ENCODE results near the gene PCDH15.

PCDH15 gene

DNA sequence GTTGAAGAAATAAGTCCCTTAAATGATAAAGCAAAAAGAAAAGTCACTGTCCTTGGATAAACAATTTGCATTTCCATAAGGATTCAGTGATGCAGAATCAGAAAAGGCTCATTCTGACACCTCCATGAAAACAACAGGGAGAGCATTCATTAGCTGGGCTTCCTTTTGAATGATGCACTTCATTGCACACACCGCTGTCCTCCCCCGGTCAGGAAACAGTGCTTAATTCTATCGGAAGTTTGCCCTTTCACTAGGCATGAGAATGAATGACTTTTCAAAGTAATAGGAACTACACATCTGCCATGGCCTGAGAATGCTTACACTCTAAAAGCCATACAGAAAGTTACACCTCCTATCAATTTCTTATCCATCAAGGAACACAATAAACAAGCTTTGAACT, 4.2 kb downstream of the PCDH15 start:
- Histone ChIP-seq H3K4me3 (ENCODE audit: low read length in 2 of 2) (no peak overlapping the region), H3K27ac (ENCODE audit: low read length) (no peak overlapping the region), H3K9me3 (ENCODE audit: control insufficient read depth in 2 of 2, low read length in 2 of 2) (no peaks in the 10 kb centered on the region)

DNA sequence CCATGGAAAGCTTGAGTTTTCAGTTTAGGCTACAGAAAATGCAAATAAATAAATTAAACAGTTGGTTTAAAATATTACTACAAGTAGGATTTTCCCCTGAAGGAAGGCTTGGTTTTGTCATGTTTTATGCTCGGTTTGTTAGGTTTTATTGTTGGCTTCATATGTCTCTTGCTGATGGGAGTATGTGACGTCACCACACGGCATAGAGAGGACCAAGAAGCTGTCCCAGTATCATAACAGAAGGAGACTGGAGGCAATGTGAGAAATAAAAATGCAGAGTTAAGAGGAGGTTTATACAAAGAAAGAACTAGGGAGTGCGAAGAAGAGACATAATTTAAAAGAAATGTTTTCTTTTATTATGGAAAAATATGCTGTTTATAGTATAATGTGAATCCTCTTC, 24.4 kb downstream of the PCDH15 start:
- Histone ChIP-seq H3K4me1 (ENCODE audit: control insufficient read depth, insufficient read depth, low read length) (no peaks in the 10 kb centered on the region), H3K4me3 (ENCODE audit: low read length in 2 of 2) (no peak overlapping the region), H3K9ac (ENCODE audit: low read length in 2 of 2) (no peak overlapping the region), H3K27me3 (ENCODE audit: control insufficient read depth in 1 of 2, insufficient read depth in 2 of 2, low read length in 2 of 2) (no peaks in the 10 kb centered on the region), H3K27ac (ENCODE audit: low read length) (no peak overlapping the region), H3K36me3 (ENCODE audit: control insufficient read depth in 2 of 2, insufficient read depth in 2 of 2, low read length in 2 of 2) (no peaks in the 10 kb centered on the region), H3K9me3 (ENCODE audit: control insufficient read depth in 2 of 2, low read length in 2 of 2) (no peaks in the 10 kb centered on the region)

More for the DNA sequence above, 4.2 kb downstream of the PCDH15 start:
- Histone ChIP-seq H3K27me3 (ENCODE audit: control insufficient read depth in 1 of 2, insufficient read depth in 2 of 2, low read length in 2 of 2) (no peaks in the 10 kb centered on the region), H3K9ac (ENCODE audit: low read length in 2 of 2) (no peak overlapping the region), H3K4me1 (ENCODE audit: control insufficient read depth, insufficient read depth, low read length) (peaks cover 4% of the 10 kb centered on the region), H3K36me3 (ENCODE audit: control insufficient read depth in 2 of 2, insufficient read depth in 2 of 2, low read length in 2 of 2) (no peaks in the 10 kb centered on the region)

DNA sequence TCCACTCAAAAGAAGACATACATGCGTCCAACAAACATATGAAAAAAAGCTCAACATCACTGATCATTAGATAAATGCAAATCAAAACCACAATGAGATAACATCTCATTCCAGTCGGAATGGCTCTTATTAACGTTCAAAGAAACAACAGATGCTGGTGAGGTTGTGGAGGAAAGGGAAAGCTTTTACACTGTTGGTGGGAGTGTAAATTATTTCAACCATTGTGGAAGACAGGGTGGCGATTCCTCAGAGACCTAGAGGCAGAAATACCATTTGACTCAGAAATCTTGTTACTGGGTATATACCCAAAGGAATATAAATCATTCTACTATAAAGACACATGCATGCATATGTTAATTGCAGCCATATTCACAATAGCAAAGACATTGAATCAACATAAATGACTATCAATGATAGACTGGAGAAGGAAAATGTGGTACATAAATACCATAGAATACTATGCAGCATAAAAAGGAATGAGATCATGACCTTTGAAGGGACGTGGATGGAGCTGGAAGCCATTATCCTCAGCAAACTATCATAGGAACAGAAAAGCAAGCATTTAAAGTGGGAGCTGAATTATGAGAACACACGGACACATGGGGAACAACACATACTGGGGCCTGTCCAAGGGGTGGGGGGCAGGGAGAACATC, 28.4 kb downstream of the PCDH15 start:
- no peak overlapping the region for H3K27ac ChIP-seq (ENCODE audit: low read length)

DNA sequence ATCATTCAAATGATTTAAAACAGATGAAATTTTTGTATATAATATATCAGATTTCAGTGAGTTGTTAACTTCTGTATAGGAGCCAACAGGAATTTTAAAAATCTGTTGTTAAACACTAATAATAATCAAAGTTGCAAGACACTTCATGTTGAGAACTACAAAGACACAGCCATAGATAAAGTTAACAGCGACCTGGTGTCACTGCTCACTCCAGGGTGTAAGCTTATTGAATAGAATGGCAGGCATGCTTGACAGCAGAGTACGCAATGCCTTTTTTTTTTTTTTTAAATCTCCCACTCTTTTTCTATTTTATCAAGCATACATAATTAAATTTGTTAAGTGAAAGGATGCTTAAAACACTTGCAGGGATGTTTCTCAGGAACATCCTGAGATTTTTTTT, 32.0 kb downstream of the PCDH15 start:
- Histone ChIP-seq H3K4me3 (ENCODE audit: low read length in 2 of 2) (no peak overlapping the region), H3K9me3 (ENCODE audit: control insufficient read depth in 2 of 2, low read length in 2 of 2) (no peaks in the 10 kb centered on the region), H3K36me3 (ENCODE audit: control insufficient read depth in 2 of 2, insufficient read depth in 2 of 2, low read length in 2 of 2) (no peaks in the 10 kb centered on the region), H3K9ac (ENCODE audit: low read length in 2 of 2) (no peak overlapping the region), H3K27me3 (ENCODE audit: control insufficient read depth in 1 of 2, insufficient read depth in 2 of 2, low read length in 2 of 2) (no peaks in the 10 kb centered on the region), H3K4me1 (ENCODE audit: control insufficient read depth, insufficient read depth, low read length) (no peaks in the 10 kb centered on the region), H3K27ac (ENCODE audit: low read length) (no peak overlapping the region)

More for the DNA sequence above, 28.4 kb downstream of the PCDH15 start:
- no peaks in the 10 kb centered on the region for H3K4me1 ChIP-seq (ENCODE audit: control insufficient read depth, insufficient read depth, low read length)
- H3K36me3 ChIP-seq (ENCODE audit: control insufficient read depth in 2 of 2, insufficient read depth in 2 of 2, low read length in 2 of 2), result no peaks in the 10 kb centered on the region
- H3K27me3 ChIP-seq (ENCODE audit: control insufficient read depth in 1 of 2, insufficient read depth in 2 of 2, low read length in 2 of 2), result no peaks in the 10 kb centered on the region
- H3K4me3 ChIP-seq (ENCODE audit: low read length in 2 of 2), result no peak overlapping the region
- no peak overlapping the region for H3K9ac ChIP-seq (ENCODE audit: low read length in 2 of 2)
- H3K9me3 ChIP-seq (ENCODE audit: control insufficient read depth in 2 of 2, low read length in 2 of 2), result no peaks in the 10 kb centered on the region

DNA sequence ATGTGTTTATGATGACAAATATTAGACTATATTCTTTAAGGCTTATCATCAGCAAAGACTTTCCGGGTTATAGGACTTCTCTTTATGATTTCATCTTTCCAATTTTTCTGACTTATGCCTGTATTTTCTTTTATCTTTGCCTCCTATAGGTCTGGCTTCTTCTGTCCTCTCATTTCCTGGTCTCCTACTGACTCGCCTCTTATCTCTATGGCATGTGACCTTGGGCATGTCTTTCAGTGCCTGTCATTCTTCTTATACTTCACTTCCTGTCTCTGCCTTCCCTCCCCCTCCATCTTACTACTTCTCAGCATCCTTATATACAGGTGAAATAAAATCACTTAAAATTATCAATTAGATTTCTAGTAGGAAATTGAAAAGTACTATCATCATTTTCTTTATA, 42.2 kb downstream of the PCDH15 start:
- Histone ChIP-seq H3K27me3 (ENCODE audit: control insufficient read depth in 1 of 2, insufficient read depth in 2 of 2, low read length in 2 of 2) (no peaks in the 10 kb centered on the region), H3K4me1 (ENCODE audit: control insufficient read depth, insufficient read depth, low read length) (no peaks in the 10 kb centered on the region), H3K9me3 (ENCODE audit: control insufficient read depth in 2 of 2, low read length in 2 of 2) (no peaks in the 10 kb centered on the region)

DNA sequence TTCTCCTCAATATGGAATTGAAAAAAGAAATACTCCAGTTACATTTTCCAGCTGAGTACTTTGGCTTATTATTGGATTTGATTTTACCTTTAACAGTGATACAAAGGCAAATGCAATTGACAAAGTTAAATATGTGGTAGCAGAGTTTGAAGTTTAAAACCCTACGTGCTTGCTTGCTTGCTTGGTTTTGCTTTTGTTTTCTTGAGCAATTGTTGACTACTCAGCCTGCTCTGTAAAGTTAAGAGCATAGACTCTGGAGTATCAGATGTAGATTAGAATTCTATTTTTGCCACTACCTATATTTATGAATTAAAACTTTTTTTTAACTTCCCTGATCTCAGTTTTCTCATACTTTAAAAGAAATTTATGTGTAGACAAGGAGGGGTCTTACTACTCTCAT, 51.4 kb downstream of the PCDH15 start:
- no peak overlapping the region for H3K27ac ChIP-seq (ENCODE audit: low read length)
- no peaks in the 10 kb centered on the region for H3K4me1 ChIP-seq (ENCODE audit: control insufficient read depth, insufficient read depth, low read length)
- no peaks in the 10 kb centered on the region for H3K27me3 ChIP-seq (ENCODE audit: control insufficient read depth in 1 of 2, insufficient read depth in 2 of 2, low read length in 2 of 2)
- no peak overlapping the region for H3K4me3 ChIP-seq (ENCODE audit: low read length in 2 of 2)
- H3K9me3 ChIP-seq (ENCODE audit: control insufficient read depth in 2 of 2, low read length in 2 of 2), result no peaks in the 10 kb centered on the region
- H3K9ac ChIP-seq (ENCODE audit: low read length in 2 of 2), result no peak overlapping the region
- no peaks in the 10 kb centered on the region for H3K36me3 ChIP-seq (ENCODE audit: control insufficient read depth in 2 of 2, insufficient read depth in 2 of 2, low read length in 2 of 2)

More for the DNA sequence above, 42.2 kb downstream of the PCDH15 start:
- Histone ChIP-seq H3K4me3 (ENCODE audit: low read length in 2 of 2) (no peak overlapping the region), H3K36me3 (ENCODE audit: control insufficient read depth in 2 of 2, insufficient read depth in 2 of 2, low read length in 2 of 2) (no peaks in the 10 kb centered on the region), H3K9ac (ENCODE audit: low read length in 2 of 2) (no peak overlapping the region), H3K27ac (ENCODE audit: low read length) (no peak overlapping the region)

DNA sequence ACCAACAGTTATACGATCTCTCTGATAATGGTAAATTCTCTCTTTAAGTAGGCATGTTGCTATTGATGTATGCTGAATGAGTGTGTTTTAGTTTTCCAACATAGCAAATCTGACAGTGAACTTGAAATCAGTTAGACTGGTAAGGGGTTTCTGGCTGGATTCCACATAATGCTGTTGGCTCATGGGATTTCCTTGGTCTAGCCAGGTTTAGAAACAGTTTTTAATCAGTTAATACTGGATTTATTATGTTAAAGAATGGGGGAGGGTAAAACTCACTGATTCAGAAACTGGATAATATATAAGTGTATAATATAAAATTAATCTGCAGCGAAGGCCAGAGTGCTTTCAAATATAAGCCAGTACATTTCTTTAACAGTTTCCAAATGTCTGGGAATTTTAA, 55.6 kb downstream of the PCDH15 start:
- Histone ChIP-seq H3K4me1 (ENCODE audit: control insufficient read depth, insufficient read depth, low read length) (no peaks in the 10 kb centered on the region), H3K9me3 (ENCODE audit: control insufficient read depth in 2 of 2, low read length in 2 of 2) (no peaks in the 10 kb centered on the region), H3K27me3 (ENCODE audit: control insufficient read depth in 1 of 2, insufficient read depth in 2 of 2, low read length in 2 of 2) (no peaks in the 10 kb centered on the region), H3K36me3 (ENCODE audit: control insufficient read depth in 2 of 2, insufficient read depth in 2 of 2, low read length in 2 of 2) (no peaks in the 10 kb centered on the region), H3K4me3 (ENCODE audit: low read length in 2 of 2) (no peak overlapping the region), H3K9ac (ENCODE audit: low read length in 2 of 2) (no peak overlapping the region), H3K27ac (ENCODE audit: low read length) (no peak overlapping the region)

DNA sequence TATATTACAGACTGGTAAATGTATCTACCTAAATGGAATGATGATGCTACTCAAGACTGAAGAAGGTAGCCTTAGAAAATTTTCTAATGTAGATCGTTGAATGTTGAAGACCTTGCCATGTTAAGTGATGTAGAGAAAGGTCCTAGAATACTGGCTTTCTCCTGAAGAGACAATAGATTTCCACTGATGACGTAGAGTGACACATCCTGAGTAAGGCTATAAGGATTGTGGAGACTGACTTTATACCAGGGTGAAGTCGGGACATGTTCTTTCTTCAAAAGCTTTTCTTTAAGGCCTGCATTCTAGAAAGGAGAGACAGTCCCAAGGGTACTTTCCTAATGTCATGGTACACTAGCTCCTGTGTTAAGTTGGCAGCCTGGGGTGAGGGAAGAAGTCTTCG, 58.6 kb downstream of the PCDH15 start:
- H3K27ac ChIP-seq (ENCODE audit: low read length), result no peak overlapping the region
- no peaks in the 10 kb centered on the region for H3K27me3 ChIP-seq (ENCODE audit: control insufficient read depth in 1 of 2, insufficient read depth in 2 of 2, low read length in 2 of 2)
- H3K4me1 ChIP-seq (ENCODE audit: control insufficient read depth, insufficient read depth, low read length), result no peaks in the 10 kb centered on the region
- no peaks in the 10 kb centered on the region for H3K36me3 ChIP-seq (ENCODE audit: control insufficient read depth in 2 of 2, insufficient read depth in 2 of 2, low read length in 2 of 2)
- H3K4me3 ChIP-seq (ENCODE audit: low read length in 2 of 2), result no peak overlapping the region
- H3K9me3 ChIP-seq (ENCODE audit: control insufficient read depth in 2 of 2, low read length in 2 of 2), result no peaks in the 10 kb centered on the region
- H3K9ac ChIP-seq (ENCODE audit: low read length in 2 of 2), result no peak overlapping the region

DNA sequence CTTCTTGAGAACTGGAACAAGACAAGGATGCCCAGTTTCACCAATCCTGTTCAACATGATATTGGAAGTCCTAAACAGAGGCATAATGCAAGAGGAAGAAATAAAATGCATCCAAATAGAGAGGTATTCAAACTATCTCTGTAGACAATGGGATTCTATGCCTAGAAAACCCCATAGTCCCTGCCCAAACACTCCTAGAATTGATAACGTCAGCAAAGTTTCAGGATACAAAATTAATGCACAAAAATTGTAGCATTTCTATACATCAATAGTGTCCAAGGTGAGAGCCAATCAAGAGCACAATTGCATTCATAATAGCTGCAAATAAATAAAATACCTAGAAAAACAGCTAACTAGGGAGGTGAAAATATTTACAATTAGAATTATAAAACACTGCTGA, 72.5 kb downstream of the PCDH15 start:
- H3K27me3 ChIP-seq (ENCODE audit: control insufficient read depth in 1 of 2, insufficient read depth in 2 of 2, low read length in 2 of 2), result no peaks in the 10 kb centered on the region
- H3K9ac ChIP-seq (ENCODE audit: low read length in 2 of 2), result no peak overlapping the region
- H3K27ac ChIP-seq (ENCODE audit: low read length), result no peak overlapping the region
- H3K4me1 ChIP-seq (ENCODE audit: control insufficient read depth, insufficient read depth, low read length), result no peaks in the 10 kb centered on the region
- H3K4me3 ChIP-seq (ENCODE audit: low read length in 2 of 2), result no peak overlapping the region
- H3K9me3 ChIP-seq (ENCODE audit: control insufficient read depth in 2 of 2, low read length in 2 of 2), result no peaks in the 10 kb centered on the region
- H3K36me3 ChIP-seq (ENCODE audit: control insufficient read depth in 2 of 2, insufficient read depth in 2 of 2, low read length in 2 of 2), result no peaks in the 10 kb centered on the region

DNA sequence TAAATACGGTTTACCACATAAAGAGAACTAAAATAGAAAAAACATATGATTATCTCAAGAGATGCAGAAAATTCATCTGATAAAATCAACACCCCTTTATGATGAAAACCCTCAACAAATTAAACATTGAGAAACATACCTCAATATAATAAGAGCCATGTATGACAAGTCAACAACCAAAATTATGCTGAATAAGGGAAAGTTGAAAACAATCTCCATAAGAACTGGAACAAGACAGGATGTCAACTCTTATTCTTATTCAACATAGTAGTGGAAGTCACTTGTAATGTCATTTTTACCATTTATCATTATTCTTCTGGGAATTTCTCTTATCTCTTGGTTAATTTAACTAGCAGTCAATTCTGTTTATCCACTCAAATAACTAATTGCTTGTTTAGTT, 79.0 kb downstream of the PCDH15 start:
- H3K27me3 ChIP-seq (ENCODE audit: control insufficient read depth in 1 of 2, insufficient read depth in 2 of 2, low read length in 2 of 2), result no peaks in the 10 kb centered on the region
- no peak overlapping the region for H3K27ac ChIP-seq (ENCODE audit: low read length)
- H3K9ac ChIP-seq (ENCODE audit: low read length in 2 of 2), result no peak overlapping the region
- no peaks in the 10 kb centered on the region for H3K36me3 ChIP-seq (ENCODE audit: control insufficient read depth in 2 of 2, insufficient read depth in 2 of 2, low read length in 2 of 2)
- no peaks in the 10 kb centered on the region for H3K4me1 ChIP-seq (ENCODE audit: control insufficient read depth, insufficient read depth, low read length)
- H3K4me3 ChIP-seq (ENCODE audit: low read length in 2 of 2), result no peak overlapping the region
- H3K9me3 ChIP-seq (ENCODE audit: control insufficient read depth in 2 of 2, low read length in 2 of 2), result no peaks in the 10 kb centered on the region

DNA sequence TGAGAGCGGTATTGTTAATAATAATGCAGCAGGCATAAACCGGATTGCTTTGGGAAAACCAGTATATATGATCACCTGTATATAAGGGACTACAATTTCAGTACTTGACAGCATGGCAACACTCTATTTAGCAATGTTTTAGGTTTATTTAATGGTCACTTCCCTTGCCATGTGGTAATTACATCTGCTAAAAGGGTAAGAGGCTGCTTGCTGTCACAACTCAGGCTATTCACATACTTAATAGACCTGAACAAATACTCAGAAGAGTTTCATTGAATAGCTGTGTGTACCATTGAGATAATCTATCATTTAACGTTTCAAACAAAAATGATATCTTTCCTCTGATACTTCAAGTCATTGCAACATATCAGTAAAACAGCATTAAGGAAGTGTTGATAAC, 90.1 kb downstream of the PCDH15 start:
- no peak overlapping the region for H3K4me3 ChIP-seq (ENCODE audit: low read length in 2 of 2)

More for the DNA sequence above, 90.1 kb downstream of the PCDH15 start:
- Histone ChIP-seq H3K9ac (ENCODE audit: low read length in 2 of 2) (no peak overlapping the region), H3K36me3 (ENCODE audit: control insufficient read depth in 2 of 2, insufficient read depth in 2 of 2, low read length in 2 of 2) (no peaks in the 10 kb centered on the region), H3K9me3 (ENCODE audit: control insufficient read depth in 2 of 2, low read length in 2 of 2) (no peaks in the 10 kb centered on the region), H3K27me3 (ENCODE audit: control insufficient read depth in 1 of 2, insufficient read depth in 2 of 2, low read length in 2 of 2) (no peaks in the 10 kb centered on the region), H3K4me1 (ENCODE audit: control insufficient read depth, insufficient read depth, low read length) (no peaks in the 10 kb centered on the region), H3K27ac (ENCODE audit: low read length) (no peak overlapping the region)

Measured in stomach smooth muscle (tissue), 2 donors.